Gastroesophageal sphincter (tissue), 4 donors: ENCODE measurements around the gene CTNNA3. TPM values are rescaled to one million over a fixed set of nuclear protein-coding genes. Genes with fewer than 3 reads are reported as not detected.

ENCODE experiments used
- ATAC-seq: fragments of 150-250 bp; one replicate; pipeline ENCODE4 v1.9.1; 2016; ENCODE audit warnings: mild to moderate bottlenecking, moderate library complexity
- H3K27ac ChIP-seq, 4 donors: fragments of 200-600 bp; sonication (generic) in 3 of 4; 1 replicate in 3 of 4; 2 replicates in 1 of 4; pipeline ENCODE4 v1.5.1; 2016 to 2019
- H3K27me3 ChIP-seq: fragments of 200-600 bp; sonication (generic); one replicate; pipeline ENCODE4 v1.5.1; 2019
- H3K36me3 ChIP-seq, 2 donors: fragments of 200-600 bp; sonication (generic); one replicate each; pipeline ENCODE4 v1.5.1; 2019; ENCODE audit warnings: control low read depth in 1 of 2
- H3K4me1 ChIP-seq, 3 donors: fragments of 200-600 bp; sonication (generic); 1 replicate in 2 of 3; 2 replicates in 1 of 3; pipeline ENCODE4 v1.5.1; 2016 to 2019; ENCODE audit warnings: control low read depth in 2 of 3
- H3K4me3 ChIP-seq, 2 donors: fragments of 200-600 bp; sonication (generic); one replicate each; pipeline ENCODE4 v1.5.1; 2019; ENCODE audit warnings: mild to moderate bottlenecking in 1 of 2, moderate library complexity in 1 of 2
- H3K9me3 ChIP-seq, 3 donors: fragments of 200-600 bp; sonication (generic); one replicate each; pipeline ENCODE4 v1.5.1; 2017 to 2019; ENCODE audit warnings: control low read depth in 2 of 3
- EP300 ChIP-seq: sonication (generic); formaldehyde crosslinking; IDR thresholded peaks from one replicate; pipeline ENCODE4 v1.6.1; 2017; ENCODE audit warnings: antibody characterized with exemption, mild to moderate bottlenecking
- POLR2A ChIP-seq, 2 donors: fragments of 450-650 bp; IDR thresholded peaks; one replicate each; pipeline ENCODE4 v1.6.1; 2017; ENCODE audit warnings: antibody characterized with exemption in 2 of 2, mild to moderate bottlenecking in 2 of 2, moderate library complexity in 1 of 2
- POLR2AphosphoS5 ChIP-seq: sonication (generic); formaldehyde crosslinking; IDR thresholded peaks from one replicate; pipeline ENCODE4 v1.6.1; 2017; ENCODE audit warnings: antibody characterized with exemption
- WGBS, 2 donors: methylation state at CpG; one replicate each; pipeline ENCODE4 v1.1.5; 2018; ENCODE audit warnings: low coverage in 1 of 2; 5-methylcytosine and 5-hydroxymethylcytosine counted together
- total RNA-seq, 4 donors: library from RNA; depleted of rRNA; stranded (reverse); fragments of >200 nt; gene quantifications; one replicate each; pipeline ENCODE4 v1.1.0, GENCODE V29; 2016
- TF ChIP-seq, protein P1 (sequence below), 4 experiments: fragments of 200-600 bp in 2 of 4; fragments of 450-650 bp in 2 of 4; sonication (generic) in 1 of 4; IDR thresholded peaks; one replicate each; pipeline ENCODE4 v1.5.1; 2017 to 2019; ENCODE audit warnings: antibody characterized with exemption in 4 of 4, mild to moderate bottlenecking in 2 of 4, moderate library complexity in 2 of 4

The CTNNA3 gene
- total RNA-seq, 4 donors from 2014 or later: 5.1 to 22.0 (median 13.8) TPM

DNA sequence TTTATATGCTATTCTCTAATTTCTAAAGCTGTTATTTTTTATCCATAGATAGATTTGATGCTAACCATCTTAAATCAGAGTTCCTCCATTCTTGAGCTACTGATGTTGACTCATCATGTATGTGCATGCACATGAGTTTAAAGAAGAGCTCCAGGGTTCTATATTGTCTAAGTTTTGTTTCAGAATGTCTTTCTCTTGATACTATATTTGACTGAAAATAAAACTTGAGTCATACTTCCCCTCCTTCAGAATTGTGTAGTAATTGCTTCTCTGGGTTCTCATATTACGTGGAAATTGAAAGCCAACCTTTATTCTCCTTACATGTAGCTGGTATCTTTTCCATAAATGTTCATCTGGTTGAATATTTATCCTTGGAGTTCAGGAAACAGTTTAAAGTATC lies 680.8 kb downstream of the CTNNA3 start:
- 69 to 86% methylated on average over 1 of the region's 1 CpG for WGBS, 2 donors
- no peak overlapping the region for H3K4me3 ChIP-seq

DNA sequence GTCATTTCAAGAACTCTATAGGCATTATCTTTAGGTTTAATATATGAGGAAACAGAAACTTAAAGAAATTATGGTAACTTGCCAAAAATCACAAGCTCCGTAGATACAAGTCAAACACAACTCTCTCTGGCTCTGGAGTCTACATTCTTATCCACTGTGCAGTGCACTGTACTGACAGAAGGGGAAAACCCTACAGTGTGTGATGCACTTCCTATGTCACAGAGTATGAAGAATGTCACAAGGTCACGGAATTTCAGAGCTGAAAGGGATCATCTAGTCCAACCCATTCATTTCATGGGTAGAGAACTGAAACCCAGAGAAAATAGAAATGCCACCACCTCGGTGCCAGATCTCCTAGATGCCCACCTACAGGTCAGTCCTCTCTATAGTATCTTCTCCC lies 684.0 kb downstream of the CTNNA3 start:
- ATAC-seq: no peak
- Histone ChIP-seq H3K36me3 (no peaks in the 10 kb centered on the region), H3K4me1 (no peaks in the 10 kb centered on the region), H3K27me3 (no peaks in the 10 kb centered on the region), H3K9me3 (no peaks in the 10 kb centered on the region), H3K27ac (no peak overlapping the region), H3K4me3 (no peak overlapping the region)
- 77 to 89% methylated on average over 2 to 3 of the region's 3 CpGs for WGBS, 2 donors
- TF ChIP-seq POLR2A (IDR thresholded peaks at IDR 0.05) (no peak), POLR2AphosphoS5 (no peak), EP300 (no peak)
- TF ChIP-seq, protein P1, sequence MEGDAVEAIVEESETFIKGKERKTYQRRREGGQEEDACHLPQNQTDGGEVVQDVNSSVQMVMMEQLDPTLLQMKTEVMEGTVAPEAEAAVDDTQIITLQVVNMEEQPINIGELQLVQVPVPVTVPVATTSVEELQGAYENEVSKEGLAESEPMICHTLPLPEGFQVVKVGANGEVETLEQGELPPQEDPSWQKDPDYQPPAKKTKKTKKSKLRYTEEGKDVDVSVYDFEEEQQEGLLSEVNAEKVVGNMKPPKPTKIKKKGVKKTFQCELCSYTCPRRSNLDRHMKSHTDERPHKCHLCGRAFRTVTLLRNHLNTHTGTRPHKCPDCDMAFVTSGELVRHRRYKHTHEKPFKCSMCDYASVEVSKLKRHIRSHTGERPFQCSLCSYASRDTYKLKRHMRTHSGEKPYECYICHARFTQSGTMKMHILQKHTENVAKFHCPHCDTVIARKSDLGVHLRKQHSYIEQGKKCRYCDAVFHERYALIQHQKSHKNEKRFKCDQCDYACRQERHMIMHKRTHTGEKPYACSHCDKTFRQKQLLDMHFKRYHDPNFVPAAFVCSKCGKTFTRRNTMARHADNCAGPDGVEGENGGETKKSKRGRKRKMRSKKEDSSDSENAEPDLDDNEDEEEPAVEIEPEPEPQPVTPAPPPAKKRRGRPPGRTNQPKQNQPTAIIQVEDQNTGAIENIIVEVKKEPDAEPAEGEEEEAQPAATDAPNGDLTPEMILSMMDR (IDR thresholded peaks at IDR 0.05): no peak

More for the DNA sequence above, 680.8 kb downstream of the CTNNA3 start:
- Histone ChIP-seq H3K9me3 (no peaks in the 10 kb centered on the region), H3K36me3 (no peaks in the 10 kb centered on the region), H3K27me3 (no peaks in the 10 kb centered on the region), H3K27ac (no peak overlapping the region), H3K4me1 (no peaks in the 10 kb centered on the region)
- ATAC-seq: no peak
- no peak for TF ChIP-seq POLR2AphosphoS5
- TF ChIP-seq, protein P1 (IDR thresholded peaks at IDR 0.05): no peak
- TF ChIP-seq EP300: no peak
- no peak for TF ChIP-seq POLR2A (IDR thresholded peaks at IDR 0.05)

DNA sequence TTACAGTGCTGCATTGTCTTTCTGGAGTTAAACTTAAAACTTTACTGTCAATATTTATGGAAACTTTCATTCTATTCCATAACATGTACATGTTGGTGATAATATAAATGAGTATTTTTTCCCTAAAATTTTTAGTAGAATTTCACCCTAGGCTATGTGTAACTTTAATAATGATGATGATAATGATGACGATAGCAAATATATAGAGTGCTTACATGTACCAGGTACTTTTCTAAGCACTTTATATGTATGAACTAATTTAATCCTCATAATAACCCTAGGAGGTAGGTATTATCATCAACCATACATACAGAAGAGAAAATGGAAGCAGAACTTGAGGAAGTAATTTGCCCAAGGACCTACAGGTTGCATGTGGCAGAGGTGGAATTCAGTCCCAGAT lies 684.5 kb downstream of the CTNNA3 start:
- no peak for TF ChIP-seq EP300
- no peak for TF ChIP-seq POLR2A (IDR thresholded peaks at IDR 0.05)
- TF ChIP-seq, protein P1 (IDR thresholded peaks at IDR 0.05): no peak
- no peak for TF ChIP-seq POLR2AphosphoS5

DNA sequence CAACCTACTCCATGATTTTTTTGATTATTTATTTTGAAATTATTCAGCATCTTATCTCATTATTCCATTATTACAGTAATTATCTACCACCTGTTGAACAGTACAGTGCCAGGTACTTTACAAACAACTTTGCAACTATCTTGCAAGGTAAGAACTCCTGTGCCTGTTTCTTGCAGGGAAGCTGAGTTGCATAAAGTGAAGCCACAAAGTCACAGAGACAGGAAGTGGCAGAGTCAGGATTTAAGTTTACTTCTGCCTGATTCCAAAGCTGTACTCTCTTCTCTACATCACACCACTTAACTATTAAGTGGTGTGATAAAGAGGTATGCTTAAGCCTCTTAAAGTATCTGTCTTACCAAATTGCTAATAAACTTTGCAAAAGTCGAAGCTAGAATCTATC lies 690.0 kb downstream of the CTNNA3 start:
- WGBS, 2 donors: 62 to 100% methylated on average over 1 of the region's 1 CpG
- Histone ChIP-seq H3K4me3 (no peak overlapping the region), H3K27me3 (no peaks in the 10 kb centered on the region), H3K4me1 (no peaks in the 10 kb centered on the region), H3K27ac (no peak overlapping the region), H3K36me3 (no peaks in the 10 kb centered on the region), H3K9me3 (no peaks in the 10 kb centered on the region)
- TF ChIP-seq, protein P1 (IDR thresholded peaks at IDR 0.05): no peak
- TF ChIP-seq EP300 (no peak), POLR2AphosphoS5 (no peak), POLR2A (IDR thresholded peaks at IDR 0.05) (no peak)
- ATAC-seq: no peak

More for the DNA sequence above, 684.5 kb downstream of the CTNNA3 start:
- Histone ChIP-seq H3K4me1 (no peaks in the 10 kb centered on the region), H3K36me3 (no peaks in the 10 kb centered on the region), H3K9me3 (no peaks in the 10 kb centered on the region), H3K4me3 (no peak overlapping the region), H3K27ac (no peak overlapping the region), H3K27me3 (no peaks in the 10 kb centered on the region)
- no peak for ATAC-seq
- 95 to 100% methylated on average over 1 of the region's 1 CpG for WGBS, 2 donors

DNA sequence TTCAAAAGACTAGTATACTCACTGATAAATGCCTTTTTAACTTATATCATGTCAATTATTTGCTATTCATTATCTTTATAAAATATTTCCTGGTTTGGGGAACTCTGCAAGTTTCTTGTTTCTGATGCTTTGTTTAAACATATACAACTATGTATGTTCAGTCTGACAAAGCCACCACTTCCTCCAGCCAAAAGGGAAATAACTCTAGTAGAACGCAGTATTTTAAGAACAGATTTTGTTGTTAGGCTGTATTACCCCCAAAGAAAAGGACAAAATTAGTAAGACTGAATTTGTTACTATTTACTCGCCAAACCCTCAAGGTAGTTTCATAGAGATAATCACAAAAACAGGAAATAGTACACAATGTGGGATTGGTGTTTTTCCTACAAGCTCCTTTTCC lies 691.3 kb downstream of the CTNNA3 start:
- H3K4me1 ChIP-seq: no peaks in the 10 kb centered on the region
- no peak overlapping the region for H3K27ac ChIP-seq
- ATAC-seq: no peak
- H3K36me3 ChIP-seq: no peaks in the 10 kb centered on the region
- TF ChIP-seq, protein P1 (IDR thresholded peaks at IDR 0.05): no peak
- TF ChIP-seq POLR2AphosphoS5 (no peak), POLR2A (IDR thresholded peaks at IDR 0.05) (no peak), EP300 (no peak)
- H3K9me3 ChIP-seq: no peaks in the 10 kb centered on the region
- H3K4me3 ChIP-seq: no peak overlapping the region
- H3K27me3 ChIP-seq: no peaks in the 10 kb centered on the region
- WGBS, 2 donors: 58 to 92% methylated on average over 1 to 2 of the region's 2 CpGs
